Panc1 (cell line): ENCODE data around the gene DIP2C. TPM values are rescaled to one million over a fixed set of nuclear protein-coding genes. Genes with fewer than 3 reads are reported as not detected.
"Not testable (repeated sequence)": the region's sequence is repeated elsewhere in the genome, so short reads cannot be mapped to it uniquely, and the experiment has no call there.

ENCODE experiments used
- ATAC-seq: fragments of 200-7000 bp; cut with Tn5 transposase; 2 replicates; pipeline ENCODE4 v1.9.1; 2020; ENCODE audit warnings: mild to moderate bottlenecking, moderate library complexity
- BruUV-seq: library from RNA; stranded (reverse); fragments of 400-500 nt; replicated peaks from 2 replicates; lab custom pipeline; 2021; lab: Mats Ljungman, UMichigan
- CTCF ChIA-PET: fragments of 300-600 bp; sonication (Branson Sonifier 250); formaldehyde crosslinking; loops from one replicate; lab custom pipeline; 2022; ENCODE audit warnings: antibody characterized with exemption; lab: Charles Lee
- POLR2A ChIA-PET: fragments of 300-600 bp; sonication (Branson Sonifier 250); formaldehyde crosslinking; loops from one replicate; lab custom pipeline; 2022; ENCODE audit warnings: antibody characterized with exemption; lab: Charles Lee
- DNase-seq: peaks from one replicate; pipeline ENCODE4 v3.0.0-alpha.2; 2010; ENCODE audit warnings: low read depth, low spot score
- H3K27ac ChIP-seq: 2 replicates; pipeline ENCODE4 v1.5.1; 2011; ENCODE audit warnings: mild to moderate bottlenecking, low read length, inconsistent platforms
- H3K27me3 ChIP-seq: fragments of 200-500 bp; sonication (Bioruptor generic); 2 replicates; pipeline ENCODE4 v1.6.0; 2014; ENCODE audit warnings: low read length, inconsistent platforms; ENCODE audit not compliant: control insufficient read depth, insufficient read depth
- H3K36me3 ChIP-seq: fragments of 200-500 bp; sonication (Bioruptor generic); 2 replicates; pipeline ENCODE4 v1.5.1; 2014; ENCODE audit warnings: inconsistent platforms, mild to moderate bottlenecking, low read length, moderate library complexity; ENCODE audit not compliant: control insufficient read depth, insufficient read depth
- H3K4me1 ChIP-seq: 2 replicates; pipeline ENCODE4 v1.5.1; 2011; ENCODE audit warnings: inconsistent platforms, mild to moderate bottlenecking, low read length, moderate library complexity; ENCODE audit not compliant: control insufficient read depth, insufficient read depth
- H3K4me3 ChIP-seq, 2 experiments: 2 replicates each; pipeline ENCODE4 v1.5.1; 2011 to 2012; ENCODE audit warnings: low read depth in 2 of 2, low read length in 2 of 2, mild to moderate bottlenecking in 2 of 2, inconsistent platforms in 1 of 2, moderate library complexity in 1 of 2
- H3K9me3 ChIP-seq: fragments of 200-500 bp; sonication (Bioruptor generic); 2 replicates; pipeline ENCODE4 v1.5.1; 2014; ENCODE audit warnings: low read depth, mild to moderate bottlenecking, inconsistent platforms, low read length, moderate library complexity; ENCODE audit not compliant: control insufficient read depth, insufficient read depth
- CTCF ChIP-seq: fragments of 450-650 bp; IDR thresholded peaks from 2 replicates; pipeline ENCODE4 v1.5.1; 2017; ENCODE audit warnings: mild to moderate bottlenecking
- POLR2AphosphoS5 ChIP-seq: IDR thresholded peaks from 2 replicates; pipeline ENCODE4 v1.6.1; 2012; ENCODE audit warnings: mild to moderate bottlenecking, low read depth, low read length, moderate library complexity
- REST ChIP-seq, 2 experiments: IDR thresholded peaks; 2 replicates each; pipeline ENCODE4 v1.6.1; 2011 to 2012; ENCODE audit warnings: low read depth in 2 of 2, control low read depth in 1 of 2, low read length in 1 of 2, mild to moderate bottlenecking in 1 of 2, moderate library complexity in 1 of 2; ENCODE audit not compliant: insufficient read depth in 1 of 2
- SIN3A ChIP-seq: IDR thresholded peaks from 2 replicates; pipeline ENCODE4 v1.6.1; 2012; ENCODE audit warnings: low read depth, mild to moderate bottlenecking, low read length, moderate library complexity, borderline replicate concordance; ENCODE audit not compliant: insufficient read depth
- TCF7L2 ChIP-seq: IDR thresholded peaks from 2 replicates; pipeline ENCODE4 v1.6.1; 2011; ENCODE audit warnings: mild to moderate bottlenecking, low read depth, low read length, inconsistent platforms
- in situ Hi-C: cut with HindIII; loops from 2 replicates; pipeline ENCODE4 v1.10.0; 2016; ENCODE audit warnings: low sequenced_read_pairs, low pct_unique_long_range_greater_than_20kb
- intact Hi-C: fragments of 100-400 bp; cut with micrococcal nuclease; formaldehyde crosslinking; loops from one replicate; pipeline ENCODE4 v1.10.0; 2022; ENCODE audit not compliant: unreplicated experiment
- total RNA-seq: library from RNA; stranded (reverse); gene quantifications from one replicate; pipeline ENCODE4 v1.2.1, GENCODE V29; 2021; ENCODE audit not compliant: unreplicated experiment

DIP2C gene
- total RNA-seq, 1 experiment from 2014 or later: 13.2 TPM

- H3K4me1 ChIP-seq: no peaks in the 10 kb centered on the region
- CTCF ChIA-PET: no interaction called here
- no peak for DNase-seq
- H3K4me3 ChIP-seq: no peak overlapping the region
- POLR2A ChIA-PET: interaction anchor here (0.6 kb wide), 1 partner anchor 31 kb away, joined by 3 read pairs; no protein-coding TSS in a partner anchor
- no peaks in the 10 kb centered on the region for H3K27me3 ChIP-seq
- in situ Hi-C loops (no loop called here), intact Hi-C loops (no loop called here)
- ATAC-seq: no peak
- H3K27ac ChIP-seq: no peak overlapping the region
- BruUV-seq: no TSS peak
- no peaks in the 10 kb centered on the region for H3K9me3 ChIP-seq
- no peaks in the 10 kb centered on the region for H3K36me3 ChIP-seq
- TF ChIP-seq SIN3A: no peak
- no peak for TF ChIP-seq POLR2AphosphoS5
- TF ChIP-seq REST (IDR thresholded peaks at IDR 0.05; ENCODE audit: insufficient read depth in 1 of 2, low read depth in 2 of 2, low read length in 1 of 2): no peak
- TF ChIP-seq CTCF: no peak
- no peak for TF ChIP-seq TCF7L2
Observed at GRCh38 chr10:427761-428519, 261.5 kb downstream of the DIP2C start.

- DNase-seq, in situ Hi-C loops, H3K27ac ChIP-seq, H3K9me3 ChIP-seq, H3K27me3 ChIP-seq, intact Hi-C loops, H3K4me1 ChIP-seq, CTCF ChIA-PET, POLR2A ChIA-PET, H3K36me3 ChIP-seq, H3K4me3 ChIP-seq, ATAC-seq, BruUV-seq: not testable (repeated sequence)
Observed at GRCh38 chr10:425365-425764, 264.1 kb downstream of the DIP2C start.

GRCh38 chr10:424724-425123, 264.7 kb downstream of the DIP2C start:
- H3K36me3 ChIP-seq, H3K4me1 ChIP-seq, POLR2A ChIA-PET, in situ Hi-C loops, ATAC-seq, H3K27ac ChIP-seq, H3K27me3 ChIP-seq, DNase-seq, H3K4me3 ChIP-seq, intact Hi-C loops, H3K9me3 ChIP-seq, BruUV-seq: not testable (repeated sequence)
- CTCF ChIA-PET: interaction anchor here (0.7 kb wide), 1 partner anchor 18 kb away, joined by 12 read pairs; no protein-coding TSS in a partner anchor
